ENCODE data around the gene BMP8B.
"Not testable (repeated sequence)": the region's sequence is repeated elsewhere in the genome, so short reads cannot be mapped to it uniquely, and the experiment has no call there.

Gene BMP8B

GRCh38 chr1:39808784-39809517, 20.3 kb upstream of the BMP8B start:
- DNase-seq, result no peak

DNA sequence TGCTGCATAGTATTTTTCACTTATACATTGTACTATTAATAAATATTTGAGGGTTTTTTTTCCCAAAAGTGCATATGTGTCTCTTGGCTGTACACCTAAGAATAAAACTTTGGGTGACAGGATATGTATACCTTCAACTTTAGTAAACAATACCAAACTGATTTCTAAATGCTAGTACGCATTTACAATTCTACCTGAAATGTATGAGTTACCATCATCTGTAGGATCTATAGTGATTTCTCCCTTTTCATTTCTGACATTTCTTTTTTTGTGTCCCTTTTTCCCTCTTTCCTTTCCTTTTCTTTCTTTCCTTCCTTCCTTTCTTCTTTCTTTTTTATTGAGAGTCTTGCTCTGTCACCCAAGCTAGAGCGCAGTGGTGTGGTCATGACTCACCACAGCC, 16.7 kb upstream of the BMP8B start:
- DNase-seq, result no peak

DNA sequence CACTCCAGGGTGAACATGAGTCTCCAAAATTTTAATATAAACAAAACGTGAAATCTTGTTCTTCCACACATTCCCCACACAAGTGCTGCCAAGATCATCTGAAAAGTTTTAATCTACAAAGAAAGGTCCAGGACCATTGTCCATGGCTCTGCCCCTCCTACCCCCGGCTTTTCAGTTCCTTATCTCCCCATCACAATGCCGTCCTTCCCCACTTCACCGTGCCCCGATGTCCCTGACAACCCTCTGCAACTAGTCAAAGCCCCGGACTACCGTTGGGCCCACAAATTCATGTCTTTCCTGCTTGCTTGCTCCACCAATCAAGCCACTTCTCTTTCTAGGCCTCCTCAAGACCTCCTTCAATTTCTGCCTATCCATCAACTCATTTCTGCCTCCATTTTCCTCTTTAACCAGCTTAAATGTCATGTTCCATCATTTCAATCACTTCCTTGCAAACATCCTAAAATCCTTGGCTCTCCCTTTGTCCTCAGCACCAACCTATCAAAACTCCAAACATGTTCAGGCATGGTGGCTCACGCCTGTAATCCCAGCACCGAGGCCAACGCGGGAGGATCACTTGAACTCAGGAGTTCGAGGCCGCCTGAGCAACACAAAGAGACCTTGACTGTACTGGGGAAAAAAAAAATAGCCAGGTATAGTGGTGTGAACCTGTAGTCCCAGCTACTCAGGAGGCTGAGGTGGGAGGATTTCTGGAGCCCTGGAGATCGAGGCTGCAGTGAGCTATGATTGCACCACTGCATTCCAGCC, 14.0 kb upstream of the BMP8B start:
- no peak for DNase-seq

- DNase-seq, result no peak
Measured at GRCh38 chr1:39800471-39800835, 11.8 kb upstream of the BMP8B start.

- DNase-seq, result peak; percentile 80
Measured at GRCh38 chr1:39799770-39800470, 11.3 kb upstream of the BMP8B start.

- peak; percentile 92 for DNase-seq
Measured at GRCh38 chr1:39798859-39799769, 10.4 kb upstream of the BMP8B start.

DNA sequence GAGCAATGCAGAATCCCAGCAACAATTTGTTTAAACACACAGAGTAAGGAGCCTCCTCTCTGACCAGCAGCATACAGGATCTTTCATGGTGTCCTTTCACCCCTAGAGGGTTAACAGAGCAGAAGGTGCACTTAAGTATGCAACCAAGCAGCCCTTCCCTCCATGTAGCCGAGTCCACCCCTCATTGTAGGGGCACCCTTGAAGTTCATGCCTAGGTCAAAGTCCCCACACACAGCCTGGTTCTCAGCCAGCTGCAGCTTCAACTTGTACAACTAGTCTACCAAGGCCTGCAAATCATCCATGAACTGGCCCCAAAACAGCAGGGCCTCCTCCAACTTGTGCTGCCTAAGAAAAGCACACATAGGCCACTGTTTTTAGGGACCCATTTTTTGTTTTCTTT, 7.0 kb upstream of the BMP8B start:
- DNase-seq, result no peak

GRCh38 chr1:39791838-39792237, 3.2 kb upstream of the BMP8B start:
- DNase-seq, result no peak

GRCh38 chr1:39789571-39790110, 976 bp upstream of the BMP8B start:
- no peak for DNase-seq

GRCh38 chr1:39788426-39788757, 273 bp downstream of the BMP8B start:
- DNase-seq, result no peak

- not testable (repeated sequence) for DNase-seq
Measured at GRCh38 chr1:39787964-39788363, 701 bp downstream of the BMP8B start.

DNA sequence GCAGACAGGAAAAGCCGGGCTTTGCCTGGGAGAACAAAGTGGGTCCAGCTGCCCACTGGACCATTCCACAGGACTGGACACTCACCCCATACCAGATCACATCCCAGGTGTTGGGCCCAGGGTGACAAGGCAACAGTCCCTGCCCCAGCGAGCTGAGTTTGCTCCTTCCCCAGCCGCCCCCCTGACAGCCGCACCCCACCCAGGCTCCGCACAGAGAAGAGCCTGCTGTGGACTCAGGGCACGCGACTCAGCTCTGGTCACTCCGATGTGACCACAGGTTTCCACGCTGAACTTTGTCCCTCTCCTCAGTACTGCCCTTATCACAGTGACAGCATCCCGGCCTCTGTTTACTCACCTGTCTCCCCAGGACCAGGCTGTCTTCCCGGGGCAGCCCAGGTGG, 1.2 kb downstream of the BMP8B start:
- no peak for DNase-seq

- DNase-seq, result not testable (repeated sequence)
Measured at GRCh38 chr1:39787108-39787375, 1.6 kb downstream of the BMP8B start.

GRCh38 chr1:39786303-39787107, 2.2 kb downstream of the BMP8B start:
- DNase-seq, result not testable (repeated sequence)

GRCh38 chr1:39782685-39783084, 6.0 kb downstream of the BMP8B start:
- not testable (repeated sequence) for DNase-seq

- DNase-seq, result no peak
Measured at GRCh38 chr1:39782103-39782502, 6.6 kb downstream of the BMP8B start.

DNA sequence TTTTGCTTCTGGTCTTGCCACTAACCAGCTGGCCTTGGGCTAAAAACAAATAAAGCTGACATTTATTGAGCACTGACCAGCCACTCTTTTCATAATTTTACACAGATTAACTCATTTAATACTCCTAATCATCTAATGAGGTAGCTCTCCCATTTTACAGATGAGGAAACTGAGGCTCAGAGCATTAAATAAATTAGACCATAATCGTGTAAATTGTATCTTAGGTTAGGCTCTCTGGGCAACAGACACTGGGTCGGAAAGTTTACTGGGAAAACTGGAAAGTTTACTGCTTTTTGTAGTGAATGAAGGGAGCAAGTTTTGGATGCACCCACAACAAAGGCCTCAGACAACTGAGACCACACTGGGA, 7.3 kb downstream of the BMP8B start:
- no peak for DNase-seq

GRCh38 chr1:39779821-39780220, 8.8 kb downstream of the BMP8B start:
- no peak for DNase-seq

GRCh38 chr1:39779137-39779536, 9.5 kb downstream of the BMP8B start:
- DNase-seq, result no peak

GRCh38 chr1:39778463-39779099, 10.1 kb downstream of the BMP8B start:
- DNase-seq, result not testable (repeated sequence)

DNA sequence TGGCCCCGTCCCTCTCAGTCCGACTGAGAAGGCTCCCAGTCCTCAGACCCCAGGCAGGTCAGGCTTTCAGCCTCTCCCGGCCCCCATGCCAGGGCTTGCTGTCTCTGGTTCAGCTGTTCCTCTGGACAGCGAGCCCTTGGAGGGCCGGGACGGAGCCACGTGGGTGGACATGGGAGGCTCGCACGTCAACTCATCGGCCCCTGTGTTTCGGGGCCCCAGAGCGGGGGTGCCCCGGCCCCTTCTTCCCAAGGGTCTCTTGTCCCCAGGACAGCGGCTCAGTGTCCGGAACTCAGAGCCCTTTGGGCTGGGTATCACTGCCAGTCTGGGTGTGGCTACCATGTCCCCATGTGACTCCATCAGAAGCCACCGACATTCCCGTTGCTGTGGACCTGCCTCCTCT, 10.8 kb downstream of the BMP8B start:
- DNase-seq, result not testable (repeated sequence)

DNA sequence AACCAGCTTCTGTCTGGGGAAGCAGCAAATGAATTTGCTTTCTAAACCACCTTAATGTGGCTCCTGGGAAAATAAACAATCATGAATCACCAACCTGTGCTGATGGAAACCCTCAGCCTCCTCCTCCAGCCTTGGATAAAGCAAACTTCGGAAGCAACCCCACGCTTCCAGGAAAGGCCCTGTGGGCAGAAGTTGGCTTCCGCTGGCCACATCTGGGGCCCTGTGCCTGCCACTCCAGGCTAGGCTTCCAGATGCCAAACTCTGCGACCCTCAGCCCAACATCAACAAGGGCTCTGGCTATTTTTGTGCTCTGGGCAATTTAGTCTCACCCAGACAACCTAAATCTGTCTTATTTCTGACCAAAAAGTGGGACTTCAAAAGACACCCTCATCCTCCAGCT, 11.4 kb downstream of the BMP8B start:
- no peak for DNase-seq

All from stimulated activated CD4-positive, alpha-beta T cell treated with anti-CD3 and anti-CD28 coated beads, Interleukin-15, amount 100 ng/mL, for 24 hours (primary cell).